Activated CD4-positive, CD25-positive, alpha-beta regulatory T cell treated with anti-CD3 and anti-CD28 coated beads, Interleukin-2, amount 50 U/mL, for 16 hours (primary cell): ENCODE measurements around the gene UTP18.
"Not testable (repeated sequence)": the region's sequence is repeated elsewhere in the genome, so short reads cannot be mapped to it uniquely, and the experiment has no call there.

Experiments used
- DNase-seq: peaks from one replicate; pipeline ENCODE4 v3.0.0-alpha.2; 2020; ENCODE audit warnings: low read depth, low spot score

The UTP18 gene

GRCh38 chr17:51330861-51331503, 70.6 kb downstream of the UTP18 start:
- not testable (repeated sequence) for DNase-seq

- DNase-seq = no peak
Observed at GRCh38 chr17:51335006-51335590, 74.8 kb downstream of the UTP18 start.

GRCh38 chr17:51335883-51336822, 75.8 kb downstream of the UTP18 start:
- no peak for DNase-seq

GRCh38 chr17:51341457-51341856, 81.1 kb downstream of the UTP18 start:
- DNase-seq = no peak

- DNase-seq = no peak
Observed at GRCh38 chr17:51342257-51342656, 81.9 kb downstream of the UTP18 start.

- DNase-seq = no peak
Observed at GRCh38 chr17:51344532-51344931, 84.2 kb downstream of the UTP18 start.

- no peak for DNase-seq
Observed at GRCh38 chr17:51346218-51346982, 86.1 kb downstream of the UTP18 start.
